GM19397 (cell line): ENCODE measurements around the gene CCDC137.
A peak's percentile ranks its signal among the peaks of the same experiment; 100 is the strongest.

Experiments used
- ATAC-seq: cut with Tn5 transposase; IDR thresholded peaks from one replicate; pipeline ENCODE4 v1.9.1; 2021; ENCODE audit warnings: mild to moderate bottlenecking, moderate library complexity; ENCODE audit not compliant: unreplicated experiment

Gene CCDC137

DNA sequence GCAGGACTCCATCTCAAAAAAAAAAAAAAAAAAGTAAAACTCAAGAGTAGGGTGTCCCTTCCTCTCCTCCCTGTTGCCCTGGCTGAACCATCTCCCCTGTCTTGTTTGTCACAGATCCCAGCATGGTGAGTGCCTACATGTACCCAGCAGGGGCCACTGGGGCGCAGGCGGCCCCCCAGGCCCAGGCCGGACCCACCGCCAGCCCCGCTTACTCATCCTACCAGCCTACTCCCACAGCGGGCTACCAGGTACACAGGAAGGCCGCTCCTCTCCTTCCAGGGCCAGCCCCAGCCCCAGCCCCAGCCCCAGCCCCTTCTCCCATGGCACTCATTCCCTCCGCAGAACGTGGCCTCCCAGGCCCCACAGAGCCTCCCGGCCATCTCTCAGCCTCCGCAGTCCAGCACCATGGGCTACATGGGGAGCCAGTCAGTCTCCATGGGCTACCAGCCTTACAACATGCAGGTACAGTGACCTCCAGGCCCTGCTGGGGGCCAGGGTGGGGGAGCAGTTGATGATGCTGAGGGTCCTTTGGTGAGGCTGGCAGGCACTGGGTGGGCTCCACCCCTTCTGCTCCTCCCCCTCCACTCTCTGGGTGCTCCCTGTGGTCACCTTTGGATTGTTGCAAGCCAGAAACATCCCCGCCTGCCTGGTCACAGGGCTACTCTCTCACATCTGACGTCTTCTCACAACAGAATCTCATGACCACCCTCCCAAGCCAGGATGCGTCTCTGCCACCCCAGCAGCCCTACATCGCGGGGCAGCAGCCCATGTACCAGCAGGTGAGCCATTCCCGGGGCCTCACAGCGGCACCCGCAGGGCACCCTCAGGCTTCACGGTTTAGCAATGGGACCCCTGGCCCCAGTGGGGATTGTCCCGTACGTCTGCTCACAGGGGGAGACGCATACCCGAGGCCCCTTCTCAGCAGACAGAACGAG is 34.1 kb downstream of the CCDC137 start:
- no peak for ATAC-seq

DNA sequence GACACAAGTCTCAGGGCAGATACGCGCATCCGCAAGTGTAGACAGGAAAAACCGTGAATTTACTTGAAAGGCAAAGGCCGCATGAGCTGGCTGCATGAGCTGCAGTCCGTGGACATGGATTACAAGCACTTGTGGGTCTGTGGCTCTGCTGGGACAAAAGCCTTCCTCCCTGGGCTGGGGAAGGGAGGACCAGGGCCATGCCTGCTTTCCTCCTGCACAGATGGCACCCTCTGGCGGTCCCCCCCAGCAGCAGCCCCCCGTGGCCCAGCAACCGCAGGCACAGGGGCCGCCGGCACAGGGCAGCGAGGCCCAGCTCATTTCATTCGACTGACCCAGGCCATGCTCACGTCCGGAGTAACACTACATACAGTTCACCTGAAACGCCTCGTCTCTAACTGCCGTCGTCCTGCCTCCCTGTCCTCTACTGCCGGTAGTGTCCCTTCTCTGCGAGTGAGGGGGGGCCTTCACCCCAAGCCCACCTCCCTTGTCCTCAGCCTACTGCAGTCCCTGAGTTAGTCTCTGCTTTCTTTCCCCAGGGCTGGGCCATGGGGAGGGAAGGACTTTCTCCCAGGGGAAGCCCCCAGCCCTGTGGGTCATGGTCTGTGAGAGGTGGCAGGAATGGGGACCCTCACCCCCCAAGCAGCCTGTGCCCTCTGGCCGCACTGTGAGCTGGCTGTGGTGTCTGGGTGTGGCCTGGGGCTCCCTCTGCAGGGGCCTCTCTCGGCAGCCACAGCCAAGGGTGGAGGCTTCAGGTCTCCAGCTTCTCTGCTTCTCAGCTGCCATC is 34.9 kb downstream of the CCDC137 start:
- ATAC-seq: no peak

DNA sequence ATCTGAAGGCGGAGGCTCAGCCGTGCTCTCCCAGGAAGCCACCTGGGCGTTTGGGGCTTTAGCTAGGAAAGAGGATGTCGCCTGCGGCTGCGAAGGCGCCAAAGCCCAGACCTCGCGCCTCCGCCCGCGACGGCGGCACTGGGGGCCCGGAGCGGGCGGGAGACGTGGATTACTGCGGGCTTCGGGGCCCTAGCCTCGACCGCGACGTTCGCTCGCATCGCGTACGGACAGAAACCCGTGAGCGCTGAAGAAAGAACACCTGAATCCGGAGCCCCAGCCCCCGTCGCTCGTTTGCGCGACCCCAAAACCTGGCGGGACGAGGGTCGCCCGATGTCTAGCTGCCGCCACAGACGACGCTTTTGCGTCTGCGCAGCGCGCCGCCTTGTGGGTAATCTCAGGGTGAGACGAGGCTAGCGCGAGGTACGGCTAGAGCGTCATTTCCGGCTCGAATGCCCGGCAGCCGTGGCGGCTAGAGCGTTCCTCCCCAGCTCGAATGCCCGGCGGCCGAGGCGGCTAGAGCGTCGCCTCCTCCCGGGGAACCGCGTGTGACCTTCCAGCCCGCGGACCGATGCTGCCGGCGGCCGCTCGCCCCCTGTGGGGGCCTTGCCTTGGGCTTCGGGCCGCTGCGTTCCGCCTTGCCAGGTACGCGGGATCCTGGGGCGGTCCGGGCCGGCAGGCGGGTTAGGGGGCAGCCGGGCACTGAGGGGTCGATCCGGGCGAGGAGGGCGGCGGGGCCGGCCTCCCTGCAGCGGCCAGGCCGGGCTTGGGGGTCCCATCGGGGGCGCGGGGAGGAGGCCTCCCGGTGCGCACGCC is 36.6 kb downstream of the CCDC137 start, which contains the start of gene MRPL12:
Gene MRPL12, plus strand, starts transcription at position 434 of the 813 bp plus-strand sequence. Its CDS starts 135 bp downstream, at position 569.
- ATAC-seq: peak; percentile 81

DNA sequence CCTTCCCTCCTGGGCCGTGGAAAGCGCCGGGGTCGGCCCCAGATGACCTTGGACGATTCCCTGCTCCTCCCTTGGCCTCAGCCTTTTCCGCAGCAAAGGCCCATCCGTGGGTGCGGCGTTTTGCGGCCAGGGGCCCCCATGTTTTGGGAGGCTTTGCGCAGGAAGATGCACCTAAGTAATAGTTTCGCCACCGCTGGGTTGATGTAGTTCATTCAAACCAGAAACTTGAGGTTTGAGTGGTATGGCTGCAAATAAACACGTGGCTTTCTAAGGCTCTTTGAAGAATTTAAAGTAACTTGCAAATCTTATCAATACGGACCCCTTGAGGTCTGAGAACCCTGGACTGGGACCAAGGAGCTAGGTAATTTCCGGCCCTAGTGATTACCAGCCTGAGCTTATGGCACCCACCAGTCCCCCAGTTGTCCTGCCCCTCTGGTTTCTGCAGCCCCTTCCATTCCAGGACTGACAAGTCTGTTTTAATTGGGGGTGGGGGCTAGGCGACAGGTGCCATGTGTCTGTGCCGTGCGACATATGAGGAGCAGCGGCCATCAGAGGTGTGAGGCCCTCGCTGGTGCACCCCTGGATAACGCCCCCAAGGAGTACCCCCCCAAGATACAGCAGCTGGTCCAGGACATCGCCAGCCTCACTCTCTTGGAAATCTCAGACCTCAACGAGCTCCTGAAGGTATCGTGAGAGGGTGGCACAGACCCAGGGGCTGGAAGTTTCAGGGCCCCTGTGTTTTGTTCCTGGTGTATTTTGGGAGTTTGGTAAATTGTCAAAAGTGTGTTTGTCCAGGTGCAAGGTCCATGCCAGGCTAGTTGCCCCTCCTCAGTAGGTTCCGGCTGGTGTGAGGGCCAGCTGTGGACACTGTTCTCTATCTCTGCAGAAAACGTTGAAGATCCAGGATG is 37.5 kb downstream of the CCDC137 start:
- ATAC-seq: peak; percentile 17

- no peak for ATAC-seq
Measured at GRCh38 chr17:81705518-81706231, 39.1 kb downstream of the CCDC137 start.

- ATAC-seq: no peak
Measured at GRCh38 chr17:81706232-81706611, 39.7 kb downstream of the CCDC137 start.

DNA sequence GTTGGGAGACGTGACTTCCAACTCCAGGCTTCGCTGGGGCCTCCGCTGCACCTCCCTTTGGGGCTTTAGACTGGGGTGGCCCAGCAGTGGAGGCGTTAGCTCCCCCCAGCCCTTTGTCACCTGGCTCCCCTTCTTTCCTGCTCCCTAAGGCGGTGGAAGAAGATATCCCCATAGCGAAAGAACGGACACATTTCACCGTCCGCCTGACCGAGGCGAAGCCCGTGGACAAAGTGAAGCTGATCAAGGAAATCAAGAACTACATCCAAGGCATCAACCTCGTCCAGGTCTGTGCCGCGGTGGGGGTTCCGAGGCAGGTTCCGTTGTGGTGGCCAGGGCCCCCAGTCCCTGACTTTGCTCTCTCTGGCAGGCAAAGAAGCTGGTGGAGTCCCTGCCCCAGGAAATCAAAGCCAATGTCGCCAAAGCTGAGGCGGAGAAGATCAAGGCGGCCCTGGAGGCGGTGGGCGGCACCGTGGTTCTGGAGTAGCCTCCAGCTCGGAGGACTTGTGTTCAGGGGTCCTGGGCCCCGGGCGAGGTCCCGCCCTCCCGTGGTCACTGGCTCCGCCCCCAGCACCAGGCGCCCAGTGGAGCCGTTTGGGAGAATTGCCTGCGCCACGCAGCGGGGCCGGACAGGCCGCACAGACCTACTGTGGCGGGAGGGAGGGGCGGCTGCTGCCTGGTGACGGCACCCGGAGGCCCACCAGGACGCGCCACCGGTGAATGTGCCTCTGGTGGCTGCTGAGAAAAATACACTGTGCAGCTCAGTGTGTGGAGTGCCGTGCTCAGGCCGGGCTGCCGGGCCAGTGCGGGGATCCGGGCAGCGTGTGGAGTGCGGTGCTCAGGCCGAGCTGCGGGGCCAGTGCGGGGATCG is 40.5 kb downstream of the CCDC137 start:
- no peak for ATAC-seq

- ATAC-seq: no peak
Measured at GRCh38 chr17:81707725-81708646, 41.4 kb downstream of the CCDC137 start.

- no peak for ATAC-seq
Measured at GRCh38 chr17:81708739-81709185, 42.2 kb downstream of the CCDC137 start.

- ATAC-seq: no peak
Measured at GRCh38 chr17:81710514-81711308, 44.2 kb downstream of the CCDC137 start.

DNA sequence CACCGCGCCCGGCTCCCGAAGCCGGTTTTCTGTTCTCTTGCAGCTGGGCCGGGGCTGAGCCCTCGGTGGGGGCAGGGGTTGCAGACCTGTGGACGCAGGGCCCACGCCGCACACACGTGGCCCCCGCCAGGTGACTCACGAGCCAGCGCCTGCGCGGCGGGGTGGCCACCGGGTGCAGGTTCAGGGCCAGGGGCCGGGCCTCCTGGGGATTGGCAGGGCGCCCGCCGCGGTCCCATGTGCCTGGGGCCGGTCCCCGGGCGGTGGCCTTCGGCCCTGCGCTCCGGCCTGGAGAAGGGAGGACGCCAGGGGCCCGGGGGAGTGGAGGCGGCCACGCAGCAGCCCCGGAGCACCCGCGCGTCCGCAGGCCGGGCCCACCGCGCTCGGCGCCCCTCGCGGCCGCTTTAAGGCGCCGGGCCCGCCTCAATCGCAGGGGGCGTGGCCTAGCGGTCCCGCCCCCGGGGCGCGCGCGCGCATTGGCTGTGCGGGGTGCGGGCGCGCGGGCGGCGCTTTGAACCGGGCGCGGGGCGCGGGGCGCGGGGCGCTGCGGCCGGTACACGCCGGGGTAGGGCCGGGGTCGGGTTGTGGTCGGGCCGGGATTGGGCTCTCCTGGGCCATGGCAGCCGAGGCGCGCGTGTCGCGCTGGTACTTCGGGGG is 45.4 kb downstream of the CCDC137 start, which contains the start of gene SLC25A10:
Gene SLC25A10, plus strand, starts transcription at position 471 of the 654 bp plus-strand sequence. Its CDS starts 143 bp downstream, at position 614.
- peak; percentile 77 for ATAC-seq

- ATAC-seq: peak; percentile 8
Measured at GRCh38 chr17:81712468-81713003, 46.0 kb downstream of the CCDC137 start.

- no peak for ATAC-seq
Measured at GRCh38 chr17:81713004-81713555, 46.5 kb downstream of the CCDC137 start.

GRCh38 chr17:81713556-81714411 is 47.2 kb downstream of the CCDC137 start:
- no peak for ATAC-seq
